Measurements from ENCODE around the gene UBR2. TPM values are rescaled to one million over a fixed set of nuclear protein-coding genes. Genes with fewer than 3 reads are reported as not detected.
"Not testable (repeated sequence)": the region's sequence is repeated elsewhere in the genome, so short reads cannot be mapped to it uniquely, and the experiment has no call there.

UBR2 gene
- total RNA-seq, 6 experiments from 2014 or later: 18.0 to 20.5 (median 19.9) TPM

DNA sequence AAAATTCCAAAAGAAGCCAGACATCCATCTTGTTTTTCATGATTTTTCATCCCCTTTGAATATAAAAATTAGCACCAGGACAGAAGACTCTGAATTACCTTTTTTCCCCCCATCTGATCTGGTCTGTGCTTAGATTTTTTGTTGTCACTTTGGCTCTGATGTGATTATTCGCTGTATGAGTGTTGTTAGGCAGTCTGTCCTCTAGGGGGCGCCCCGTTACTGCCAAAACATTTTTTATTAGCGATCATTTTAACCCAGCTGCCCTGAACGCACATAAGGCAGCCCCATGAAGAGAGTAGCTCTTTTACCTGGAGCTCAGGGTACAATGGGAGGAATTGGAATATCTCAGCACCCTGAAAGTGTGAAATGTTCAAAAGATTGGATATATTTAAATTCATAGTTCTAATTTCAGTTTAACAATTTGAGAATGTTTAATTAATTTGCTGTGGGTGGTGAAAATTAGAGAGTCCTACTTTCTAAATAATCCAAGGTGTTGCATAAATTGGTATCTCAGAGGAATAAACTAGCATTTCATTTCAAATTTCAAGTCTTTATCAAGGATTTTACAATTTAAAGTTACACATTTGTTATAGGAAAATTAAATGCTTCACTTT is 97.8 kb downstream of the UBR2 start:
- no peaks in the 10 kb centered on the region for H3K9me3 Mint-ChIP-seq
- H3K4me3 Mint-ChIP-seq: no peak overlapping the region
- no peak overlapping the region for H3K27ac Mint-ChIP-seq
- no peaks in the 10 kb centered on the region for H3K27me3 Mint-ChIP-seq (ENCODE audit: insufficient read depth)
- H3K36me3 Mint-ChIP-seq (ENCODE audit: low read depth): peaks cover 23% of the 10 kb centered on the region
- TF ChIP-seq, protein P1, sequence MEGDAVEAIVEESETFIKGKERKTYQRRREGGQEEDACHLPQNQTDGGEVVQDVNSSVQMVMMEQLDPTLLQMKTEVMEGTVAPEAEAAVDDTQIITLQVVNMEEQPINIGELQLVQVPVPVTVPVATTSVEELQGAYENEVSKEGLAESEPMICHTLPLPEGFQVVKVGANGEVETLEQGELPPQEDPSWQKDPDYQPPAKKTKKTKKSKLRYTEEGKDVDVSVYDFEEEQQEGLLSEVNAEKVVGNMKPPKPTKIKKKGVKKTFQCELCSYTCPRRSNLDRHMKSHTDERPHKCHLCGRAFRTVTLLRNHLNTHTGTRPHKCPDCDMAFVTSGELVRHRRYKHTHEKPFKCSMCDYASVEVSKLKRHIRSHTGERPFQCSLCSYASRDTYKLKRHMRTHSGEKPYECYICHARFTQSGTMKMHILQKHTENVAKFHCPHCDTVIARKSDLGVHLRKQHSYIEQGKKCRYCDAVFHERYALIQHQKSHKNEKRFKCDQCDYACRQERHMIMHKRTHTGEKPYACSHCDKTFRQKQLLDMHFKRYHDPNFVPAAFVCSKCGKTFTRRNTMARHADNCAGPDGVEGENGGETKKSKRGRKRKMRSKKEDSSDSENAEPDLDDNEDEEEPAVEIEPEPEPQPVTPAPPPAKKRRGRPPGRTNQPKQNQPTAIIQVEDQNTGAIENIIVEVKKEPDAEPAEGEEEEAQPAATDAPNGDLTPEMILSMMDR (IDR thresholded peaks at IDR 0.05): peak; percentile 98
- DNase-seq: peak; percentile 58
- no peaks in the 10 kb centered on the region for H3K4me1 Mint-ChIP-seq (ENCODE audit: low read depth)

DNA sequence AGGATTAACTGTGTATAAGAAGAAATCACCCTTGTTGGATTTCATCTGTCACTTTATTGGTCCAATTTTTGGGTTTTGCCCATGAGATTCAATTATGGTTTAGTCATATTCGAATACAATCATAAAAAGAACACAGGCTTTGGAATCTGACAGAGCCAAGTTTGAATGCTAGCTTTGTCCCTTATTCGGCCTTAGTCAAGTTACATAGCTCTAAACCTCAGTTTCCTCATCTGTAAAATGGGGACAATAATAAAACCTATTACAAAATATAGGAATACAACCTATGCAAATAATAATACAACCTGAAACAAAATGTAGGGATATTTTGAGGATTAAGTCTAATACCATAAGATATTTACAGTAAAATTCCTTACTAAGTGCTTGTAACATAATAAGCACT is 100.9 kb downstream of the UBR2 start:
- Mint-ChIP-seq H3K27me3 (ENCODE audit: insufficient read depth) (peaks cover 2% of the 10 kb centered on the region; the same call in 1 of the 2 replicates), H3K4me1 (ENCODE audit: low read depth) (no peaks in the 10 kb centered on the region), H3K36me3 (ENCODE audit: low read depth) (peaks cover 15% of the 10 kb centered on the region), H3K27ac (no peak overlapping the region), H3K9me3 (no peaks in the 10 kb centered on the region), H3K4me3 (no peak overlapping the region)
- TF ChIP-seq, protein P1 (IDR thresholded peaks at IDR 0.05): no peak
- no peak for DNase-seq

DNA sequence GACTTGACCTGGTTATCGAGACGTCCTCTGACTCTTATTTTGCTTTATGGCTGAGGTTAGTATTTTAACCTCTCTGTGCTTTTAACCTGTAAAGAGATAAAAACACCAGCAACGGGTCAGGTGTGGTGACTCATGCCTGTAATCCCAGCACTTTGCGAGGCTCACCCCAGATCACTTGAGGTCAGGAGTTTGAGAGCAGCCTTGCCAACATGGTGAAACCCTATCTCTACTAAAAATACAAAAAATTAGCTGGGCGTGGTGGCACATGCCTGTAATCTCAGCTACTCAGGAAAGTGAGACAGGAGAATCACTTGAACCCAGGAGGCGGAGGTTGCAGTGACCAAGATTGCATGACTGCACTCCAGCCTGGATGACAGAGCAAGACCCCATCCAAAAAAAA is 110.5 kb downstream of the UBR2 start:
- not testable (repeated sequence) for DNase-seq; H3K9me3 Mint-ChIP-seq; H3K4me1 Mint-ChIP-seq (ENCODE audit: low read depth); H3K27me3 Mint-ChIP-seq (ENCODE audit: insufficient read depth); H3K4me3 Mint-ChIP-seq; H3K27ac Mint-ChIP-seq
- H3K36me3 Mint-ChIP-seq (ENCODE audit: low read depth): peaks cover 42% of the 10 kb centered on the region

DNA sequence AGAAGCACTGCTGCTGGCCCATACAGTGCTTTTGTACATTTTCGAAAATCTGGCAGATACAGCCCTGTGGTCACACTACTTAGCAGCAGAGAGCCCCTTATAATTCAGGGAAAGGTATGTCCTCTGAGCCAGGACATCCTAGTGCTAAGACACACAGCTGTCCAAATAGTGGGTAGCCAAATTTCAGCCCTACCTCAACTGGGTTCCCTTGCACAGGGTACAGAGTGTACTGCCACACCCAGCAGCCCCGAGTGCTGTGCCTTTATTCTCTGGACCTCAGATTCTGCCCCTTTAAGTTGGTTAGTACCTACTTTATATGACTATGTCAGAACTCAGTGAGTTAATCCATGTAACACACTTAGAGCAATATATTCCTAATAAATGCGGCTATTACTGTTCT is 111.0 kb downstream of the UBR2 start:
- DNase-seq: no peak
- H3K27ac Mint-ChIP-seq: no peak overlapping the region
- H3K36me3 Mint-ChIP-seq (ENCODE audit: low read depth): peaks cover 42% of the 10 kb centered on the region
- no peaks in the 10 kb centered on the region for H3K4me1 Mint-ChIP-seq (ENCODE audit: low read depth)
- H3K9me3 Mint-ChIP-seq: no peaks in the 10 kb centered on the region
- TF ChIP-seq, protein P1 (IDR thresholded peaks at IDR 0.05): no peak
- H3K27me3 Mint-ChIP-seq (ENCODE audit: insufficient read depth): no peaks in the 10 kb centered on the region; the same call in 1 of the 2 replicates
- no peak overlapping the region for H3K4me3 Mint-ChIP-seq

DNA sequence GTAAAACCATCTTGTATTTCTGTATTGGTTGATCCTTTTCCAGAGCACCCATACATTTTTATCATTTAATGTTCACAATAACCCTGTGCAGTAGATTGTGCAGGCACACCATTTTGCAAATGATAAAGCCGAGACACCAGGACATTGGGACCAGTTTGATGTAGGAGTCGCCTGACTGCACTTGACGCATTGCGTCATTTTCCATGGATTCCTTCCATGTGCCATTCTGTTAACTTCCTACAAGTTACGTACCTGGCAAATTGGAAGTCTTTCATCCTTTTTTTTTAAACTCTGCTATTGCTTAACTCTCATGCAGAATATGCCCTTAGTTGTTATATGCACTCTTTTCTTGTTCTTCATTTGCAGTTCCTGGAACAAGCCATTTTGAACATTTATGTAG is 115.5 kb downstream of the UBR2 start:
- TF ChIP-seq, protein P1 (IDR thresholded peaks at IDR 0.05): no peak
- DNase-seq: no peak
- H3K27me3 Mint-ChIP-seq (ENCODE audit: insufficient read depth): no peaks in the 10 kb centered on the region
- no peaks in the 10 kb centered on the region for H3K4me1 Mint-ChIP-seq (ENCODE audit: low read depth)
- peaks cover 34% of the 10 kb centered on the region for H3K36me3 Mint-ChIP-seq (ENCODE audit: low read depth)
- no peak overlapping the region for H3K4me3 Mint-ChIP-seq
- H3K9me3 Mint-ChIP-seq: no peaks in the 10 kb centered on the region
- H3K27ac Mint-ChIP-seq: no peak overlapping the region

DNA sequence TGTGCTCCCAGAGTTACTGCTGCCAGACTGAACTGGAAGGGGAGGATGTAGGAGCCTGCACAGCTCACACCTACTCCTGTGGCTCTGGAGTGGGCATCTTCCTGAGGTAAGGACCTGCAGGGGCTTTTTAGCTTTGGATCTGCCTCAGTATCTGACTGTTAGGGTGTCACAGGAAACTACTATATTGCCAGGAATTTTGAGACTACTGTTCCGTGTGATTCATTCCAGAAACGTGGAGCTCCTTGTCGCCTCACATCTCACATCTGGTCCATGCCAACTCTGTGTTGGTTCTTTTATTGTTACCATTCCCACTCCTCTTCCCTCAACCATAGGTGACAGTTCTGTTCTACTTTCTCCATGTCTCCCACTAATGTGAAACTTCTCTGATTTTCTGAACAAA is 124.5 kb downstream of the UBR2 start:
- Mint-ChIP-seq H3K4me1 (ENCODE audit: low read depth) (peaks cover 44% of the 10 kb centered on the region), H3K36me3 (ENCODE audit: low read depth) (peaks cover 15% of the 10 kb centered on the region), H3K27ac (peak overlapping the region; percentile 27; the same call in 1 of the 2 replicates), H3K9me3 (no peaks in the 10 kb centered on the region), H3K4me3 (no peak overlapping the region), H3K27me3 (ENCODE audit: insufficient read depth) (no peaks in the 10 kb centered on the region)
- TF ChIP-seq, protein P1 (IDR thresholded peaks at IDR 0.05): no peak
- peak; percentile 16 for DNase-seq
